ENCODE results near the gene NES.

- TF ChIP-seq CTCF (IDR thresholded peaks at IDR 0.05) = no peak
- TF ChIP-seq POLR2A (IDR thresholded peaks at IDR 0.05) = no peak
These were observed 31.8 kb upstream of the NES start for GRCh38 chr1:156709031-156709430.

All from tibial nerve (tissue), 3 donors.